Measurements from ENCODE around the gene TOX2.

The TOX2 gene

GRCh38 chr20:43959079-43959919, 44.6 kb downstream of the TOX2 start:
- no peak for DNase-seq

DNA sequence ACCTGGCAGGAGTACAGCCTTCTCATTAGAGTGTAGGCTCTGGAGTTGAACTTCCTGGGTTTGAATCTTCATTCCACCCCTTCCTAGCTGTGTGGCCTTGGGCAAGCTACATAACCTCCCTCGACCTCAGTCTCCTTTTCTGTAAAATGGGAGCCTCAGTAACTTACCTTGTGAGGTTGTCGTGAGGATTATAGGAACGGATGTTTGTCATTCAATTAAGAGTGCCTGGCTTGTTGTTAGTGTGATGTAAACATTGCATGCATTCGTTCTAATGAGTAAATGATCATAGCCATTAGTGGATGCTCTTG, 45.2 kb downstream of the TOX2 start:
- no peak for DNase-seq

DNA sequence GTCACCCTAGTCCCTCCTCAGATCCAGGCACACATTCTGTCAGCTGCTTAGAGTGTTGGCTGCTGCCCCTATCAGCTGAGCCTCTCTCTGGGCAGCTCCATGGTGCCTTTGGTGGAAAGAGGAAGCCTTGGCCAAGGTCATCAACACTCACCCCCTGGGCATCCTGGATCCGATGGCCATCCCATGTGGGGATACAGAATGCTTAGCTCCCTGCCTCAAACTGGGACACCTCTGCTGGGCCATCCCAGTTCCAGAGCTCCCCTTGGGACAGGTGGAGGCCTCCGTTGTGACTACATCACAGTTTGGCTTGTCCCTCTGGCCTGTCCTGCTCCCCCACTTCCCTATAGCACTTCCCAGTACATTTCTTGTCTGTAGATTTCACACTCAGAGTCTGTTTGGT, 45.6 kb downstream of the TOX2 start:
- DNase-seq, result no peak

DNA sequence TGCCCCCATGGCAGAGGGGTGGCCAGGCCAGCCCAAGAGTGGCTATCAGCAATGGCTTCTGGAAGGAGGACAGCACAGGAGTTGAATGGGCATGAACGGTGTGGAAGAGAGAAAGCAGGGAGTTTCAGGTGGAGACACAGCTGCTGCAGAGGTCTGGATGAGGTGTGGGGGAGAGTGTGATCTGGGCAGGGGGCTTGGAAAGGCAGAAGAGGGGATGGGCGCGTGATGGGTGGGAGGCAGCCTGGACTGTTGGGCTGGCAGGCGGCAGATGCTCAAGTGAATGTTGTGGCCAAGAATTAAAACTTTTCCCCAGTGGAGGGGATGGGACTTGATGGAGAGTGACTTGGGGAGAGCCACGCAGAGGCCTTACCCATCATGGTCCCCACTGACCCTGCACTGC, 46.5 kb downstream of the TOX2 start:
- DNase-seq, result no peak

GRCh38 chr20:43961541-43962471, 47.2 kb downstream of the TOX2 start:
- no peak for DNase-seq

DNA sequence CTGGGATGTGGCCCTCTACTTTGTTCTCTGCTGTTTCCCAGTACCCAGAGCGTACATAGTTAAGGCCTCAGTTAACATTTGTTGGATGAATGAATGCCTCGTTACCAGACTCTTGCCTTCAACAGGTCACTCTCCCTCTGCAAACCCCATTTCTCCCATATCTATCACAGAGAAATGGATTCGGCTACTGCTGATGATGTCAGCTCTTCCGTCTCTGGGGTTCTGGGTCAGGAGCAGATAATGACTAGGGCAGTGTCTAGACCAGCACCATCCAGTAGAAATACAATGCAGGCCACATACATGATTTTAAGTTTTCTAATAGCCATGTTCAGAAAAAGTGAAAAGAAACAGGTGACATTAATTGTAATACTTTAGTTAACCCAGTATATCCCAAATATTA, 47.9 kb downstream of the TOX2 start:
- DNase-seq, result no peak

DNA sequence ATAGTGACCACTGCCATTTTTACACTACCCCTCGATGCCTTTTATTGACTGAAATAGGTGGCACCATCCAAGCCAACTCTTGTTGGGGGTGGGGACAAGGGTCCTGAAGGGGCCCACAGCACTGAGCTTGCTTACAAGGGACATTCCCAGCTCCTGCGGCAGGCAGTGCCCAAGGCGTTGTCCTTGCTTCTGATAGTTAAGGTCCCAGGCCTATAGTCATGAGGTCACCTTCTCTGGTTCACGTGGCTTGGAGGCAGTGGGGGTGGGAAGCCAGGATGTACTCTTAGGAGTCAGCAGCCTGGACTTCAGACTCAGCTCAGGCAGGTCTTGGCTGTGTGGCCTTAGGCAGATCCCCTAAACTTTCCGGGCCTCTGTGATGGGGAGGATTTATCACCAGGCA, 48.6 kb downstream of the TOX2 start:
- DNase-seq, result no peak

DNA sequence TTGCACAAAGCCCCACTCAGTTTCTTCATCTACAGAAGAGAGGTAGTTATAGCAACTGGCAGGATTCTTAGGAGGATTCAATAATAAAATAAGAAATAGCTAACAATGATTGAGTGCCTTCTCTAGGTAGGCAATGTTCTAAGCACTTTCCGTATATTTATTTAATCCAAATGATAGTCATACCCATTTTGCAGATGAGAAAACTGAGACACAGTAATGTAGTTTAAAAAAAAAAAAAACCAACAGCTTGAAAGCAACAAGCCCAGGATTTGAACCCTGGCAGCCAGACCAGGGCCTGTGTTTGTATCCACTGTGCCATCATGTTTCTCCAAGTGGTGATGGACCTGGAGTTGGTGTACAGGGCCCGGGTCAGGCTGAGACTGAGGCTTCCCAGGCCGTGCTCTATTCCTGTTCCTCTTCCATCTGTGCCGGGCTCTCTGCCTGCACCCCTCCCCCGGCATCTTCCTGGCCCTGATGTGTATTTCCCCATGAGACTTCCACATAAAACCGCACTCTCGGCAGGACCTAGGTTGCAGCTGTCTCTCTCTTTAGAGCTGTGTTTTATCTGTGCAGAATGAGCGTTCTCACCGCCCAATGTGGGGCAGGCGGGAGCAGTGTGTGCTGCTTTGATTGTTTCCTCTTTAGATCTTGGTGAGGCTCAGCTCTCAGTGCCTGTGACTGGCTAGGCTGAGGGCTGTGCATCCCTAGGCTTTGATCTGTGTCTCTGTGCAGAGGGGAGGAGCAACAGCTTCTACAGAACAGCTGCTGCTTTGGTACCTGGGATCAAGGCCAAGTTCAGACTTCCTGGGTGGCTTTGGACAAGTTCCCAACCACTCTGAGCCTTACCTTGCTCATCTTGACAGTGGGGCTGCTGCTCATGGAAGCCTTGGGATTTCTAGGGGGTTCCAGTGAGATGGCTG, 49.5 kb downstream of the TOX2 start:
- DNase-seq, result no peak

DNA sequence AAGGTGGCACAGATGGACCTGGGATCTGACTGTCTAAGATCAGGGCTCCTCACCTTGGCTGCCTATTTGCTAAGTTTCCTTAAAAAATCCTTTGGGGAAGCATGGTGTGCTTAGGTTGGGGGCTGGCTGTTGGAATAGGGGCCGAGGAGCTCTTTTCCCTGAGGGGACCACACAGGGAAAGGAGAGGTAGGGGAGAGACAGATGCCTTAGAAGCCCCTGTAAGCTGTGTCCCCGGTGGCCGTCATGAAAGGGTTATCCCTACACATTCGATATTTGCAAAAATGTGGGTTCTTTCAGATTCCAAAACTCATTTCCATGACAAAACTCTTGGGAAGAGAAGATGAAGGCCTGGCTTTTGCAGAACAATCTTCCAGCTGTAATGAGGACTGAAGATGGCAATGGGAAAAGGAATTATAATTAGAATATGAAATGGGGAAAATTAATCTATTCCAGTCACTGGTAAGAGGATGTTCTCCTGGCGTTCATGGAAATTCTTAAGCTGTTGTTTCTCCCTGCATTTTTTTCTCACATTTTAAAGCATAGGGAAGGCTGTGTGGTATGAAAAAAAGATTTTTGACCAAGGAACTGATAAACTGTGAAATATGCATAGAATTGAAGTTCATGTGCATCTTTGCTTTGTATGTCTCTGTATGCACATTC, 53.8 kb downstream of the TOX2 start:
- DNase-seq, result no peak

DNA sequence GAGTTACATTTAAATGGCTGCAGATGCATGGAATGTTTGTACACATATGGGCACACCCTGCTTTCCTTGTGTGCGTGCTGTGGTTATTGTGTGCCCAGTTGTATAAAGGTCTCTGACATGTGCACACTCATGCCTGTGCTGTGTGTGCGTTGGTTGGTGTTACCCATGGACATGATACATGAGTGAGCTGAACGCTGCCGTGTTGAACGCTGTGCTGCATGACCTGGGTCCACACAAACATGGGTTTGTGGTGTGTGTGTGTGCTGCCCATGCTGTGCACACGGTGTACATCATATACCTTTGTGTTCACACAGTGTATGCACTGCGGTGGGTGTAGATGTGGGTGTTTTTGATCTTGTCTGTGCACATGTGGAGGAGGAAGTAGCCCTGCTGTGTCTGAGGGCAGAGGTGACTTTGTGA, 54.4 kb downstream of the TOX2 start:
- no peak for DNase-seq

DNA sequence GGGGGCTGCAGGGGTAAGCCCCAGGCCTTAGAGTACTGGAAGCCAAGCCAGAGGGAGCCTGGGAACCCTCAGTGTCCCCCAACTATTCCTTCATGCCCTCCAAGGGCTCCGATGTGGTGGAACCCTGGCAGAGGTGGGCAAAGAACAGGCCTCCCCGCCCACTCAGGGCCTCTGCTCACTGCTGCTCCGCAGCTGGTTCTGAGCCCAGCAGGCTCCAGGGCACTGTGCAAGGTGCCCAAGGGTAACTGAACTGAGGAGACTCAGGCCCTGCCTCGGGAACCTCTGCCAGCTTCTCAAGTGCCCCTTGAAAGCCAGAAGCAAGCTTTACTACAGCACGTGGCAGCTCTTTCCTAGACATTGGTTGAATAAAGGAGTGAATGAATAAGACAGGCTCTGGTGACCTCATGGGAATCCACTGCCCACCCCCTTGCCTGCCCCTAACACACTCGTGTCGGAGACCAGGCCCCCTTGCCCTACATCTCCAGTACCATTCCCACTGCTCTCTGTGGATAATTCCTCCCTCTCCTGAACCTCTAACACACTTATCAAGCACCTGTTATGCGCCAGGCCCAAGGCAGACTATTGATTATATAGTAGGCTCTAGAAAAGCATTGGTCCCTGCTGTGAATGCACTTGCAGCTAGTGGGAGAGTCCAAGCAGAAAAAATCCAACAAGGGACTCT, 55.0 kb downstream of the TOX2 start:
- no peak for DNase-seq

DNA sequence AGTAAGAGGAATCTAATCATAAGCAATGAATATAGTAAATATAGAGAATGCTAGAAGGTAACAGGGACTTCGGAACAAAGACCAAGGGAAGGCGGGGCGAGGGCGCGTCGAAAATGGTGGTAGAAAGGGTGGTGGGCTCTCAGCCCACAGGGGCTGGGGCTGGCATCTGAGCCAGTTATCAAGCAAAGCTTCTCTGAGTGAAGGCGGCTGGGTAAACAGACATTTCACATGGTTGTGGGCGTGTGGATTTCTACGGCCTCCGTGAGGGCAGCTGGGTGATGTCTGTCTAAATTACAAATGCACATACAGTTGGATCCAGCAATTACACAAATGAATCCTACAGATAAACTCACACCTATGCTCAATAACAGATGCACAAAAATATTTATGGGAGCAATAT, 56.6 kb downstream of the TOX2 start:
- DNase-seq, result no peak

GRCh38 chr20:43972051-43972450, 57.4 kb downstream of the TOX2 start:
- no peak for DNase-seq

- no peak for DNase-seq
These were observed 58.0 kb downstream of the TOX2 start for GRCh38 chr20:43972692-43973091.

- no peak for DNase-seq
These were observed 58.6 kb downstream of the TOX2 start for GRCh38 chr20:43973231-43973630.

- DNase-seq, result no peak
These were observed 59.2 kb downstream of the TOX2 start for GRCh38 chr20:43973671-43974450.

- DNase-seq, result no peak
These were observed 60.0 kb downstream of the TOX2 start for GRCh38 chr20:43974695-43975094.

GRCh38 chr20:43975096-43975768, 60.6 kb downstream of the TOX2 start:
- peak; percentile 66 for DNase-seq

- no peak for DNase-seq
These were observed 61.9 kb downstream of the TOX2 start for GRCh38 chr20:43976547-43976946.

- no peak for DNase-seq
These were observed 62.6 kb downstream of the TOX2 start for GRCh38 chr20:43977252-43977651.

All from stimulated activated CD4-positive, alpha-beta T cell treated with anti-CD3 and anti-CD28 coated beads, Interleukin-1b, Interleukin-23, amount 100 ng/mL, for 48 hours (primary cell).